Measurements from ENCODE around the gene PDE6D.

DNA sequence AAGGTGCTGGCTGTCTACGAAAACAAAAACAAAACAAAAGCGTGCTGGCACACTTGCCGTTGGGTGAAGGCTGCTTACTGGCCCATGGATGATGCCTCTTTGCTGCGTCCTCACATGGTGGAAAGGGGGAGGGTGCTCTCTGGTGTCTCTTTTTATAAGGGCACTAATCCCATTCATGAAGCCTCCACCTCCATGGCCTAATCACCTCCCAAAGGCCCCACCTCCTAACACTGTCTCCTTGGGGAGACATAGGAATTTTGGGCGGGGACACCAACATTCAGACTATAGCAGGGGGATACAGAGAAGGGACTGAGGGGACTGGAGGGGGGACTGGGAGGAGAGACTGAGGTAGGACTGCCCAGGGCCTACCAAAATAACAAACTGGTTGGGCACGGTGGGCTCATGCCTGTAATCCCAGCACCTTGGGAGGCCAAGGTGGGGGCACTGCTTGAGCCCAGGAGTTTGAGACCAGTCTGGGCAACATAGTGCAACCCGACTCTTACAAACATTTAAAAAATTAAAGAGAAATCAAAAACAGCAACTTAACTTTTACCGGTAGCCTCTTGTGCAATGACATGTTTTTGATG is 58.3 kb downstream of the PDE6D start:
- TF ChIP-seq, protein P1, sequence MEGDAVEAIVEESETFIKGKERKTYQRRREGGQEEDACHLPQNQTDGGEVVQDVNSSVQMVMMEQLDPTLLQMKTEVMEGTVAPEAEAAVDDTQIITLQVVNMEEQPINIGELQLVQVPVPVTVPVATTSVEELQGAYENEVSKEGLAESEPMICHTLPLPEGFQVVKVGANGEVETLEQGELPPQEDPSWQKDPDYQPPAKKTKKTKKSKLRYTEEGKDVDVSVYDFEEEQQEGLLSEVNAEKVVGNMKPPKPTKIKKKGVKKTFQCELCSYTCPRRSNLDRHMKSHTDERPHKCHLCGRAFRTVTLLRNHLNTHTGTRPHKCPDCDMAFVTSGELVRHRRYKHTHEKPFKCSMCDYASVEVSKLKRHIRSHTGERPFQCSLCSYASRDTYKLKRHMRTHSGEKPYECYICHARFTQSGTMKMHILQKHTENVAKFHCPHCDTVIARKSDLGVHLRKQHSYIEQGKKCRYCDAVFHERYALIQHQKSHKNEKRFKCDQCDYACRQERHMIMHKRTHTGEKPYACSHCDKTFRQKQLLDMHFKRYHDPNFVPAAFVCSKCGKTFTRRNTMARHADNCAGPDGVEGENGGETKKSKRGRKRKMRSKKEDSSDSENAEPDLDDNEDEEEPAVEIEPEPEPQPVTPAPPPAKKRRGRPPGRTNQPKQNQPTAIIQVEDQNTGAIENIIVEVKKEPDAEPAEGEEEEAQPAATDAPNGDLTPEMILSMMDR (IDR thresholded peaks at IDR 0.05): no peak
- no peak for TF ChIP-seq POLR2A (IDR thresholded peaks at IDR 0.05)
